GM18951 (cell line): ENCODE measurements around the gene ADAMTS2.
"Not testable (repeated sequence)": the region's sequence is repeated elsewhere in the genome, so short reads cannot be mapped to it uniquely, and the experiment has no call there.

Experiments used
- POLR2A ChIP-seq: IDR thresholded peaks from 4 replicates; pipeline ENCODE4 v1.6.1; 2011; ENCODE audit warnings: mild to moderate bottlenecking; ENCODE audit not compliant: insufficient read length, insufficient read depth; ENCODE audit errors: extremely low read depth
- in situ Hi-C: fragments of 300-500 bp; cut with MboI; formaldehyde crosslinking; loops from one replicate; pipeline ENCODE4 v1.12.0; 2022; ENCODE audit warnings: low sequenced_read_pairs, mixed read lengths, inconsistent platforms; ENCODE audit not compliant: unreplicated experiment

ADAMTS2 gene

GRCh38 chr5:179294131-179294780, 51.0 kb downstream of the ADAMTS2 start:
- in situ Hi-C loops, result no loop called here
- TF ChIP-seq POLR2A, result no peak

- in situ Hi-C loops, result no loop called here
These were observed 52.3 kb downstream of the ADAMTS2 start for GRCh38 chr5:179292681-179293635.

GRCh38 chr5:179292202-179292601, 53.1 kb downstream of the ADAMTS2 start:
- in situ Hi-C loops, result no loop called here
- TF ChIP-seq POLR2A, result no peak

More at GRCh38 chr5:179292681-179293635, 52.3 kb downstream of the ADAMTS2 start:
- TF ChIP-seq POLR2A, result no peak

- in situ Hi-C loops, result no loop called here
These were observed 54.4 kb downstream of the ADAMTS2 start for GRCh38 chr5:179290681-179291540.

GRCh38 chr5:179289756-179290385, 55.4 kb downstream of the ADAMTS2 start:
- TF ChIP-seq POLR2A, result no peak
- in situ Hi-C loops, result no loop called here

More at GRCh38 chr5:179290681-179291540, 54.4 kb downstream of the ADAMTS2 start:
- no peak for TF ChIP-seq POLR2A

- in situ Hi-C loops, result no loop called here
These were observed 56.5 kb downstream of the ADAMTS2 start for GRCh38 chr5:179288809-179289185.

GRCh38 chr5:179288101-179288808, 57.0 kb downstream of the ADAMTS2 start:
- in situ Hi-C loops, result no loop called here
- no peak for TF ChIP-seq POLR2A

More at GRCh38 chr5:179288809-179289185, 56.5 kb downstream of the ADAMTS2 start:
- TF ChIP-seq POLR2A, result no peak

- no peak for TF ChIP-seq POLR2A
- in situ Hi-C loops, result no loop called here
These were observed 57.6 kb downstream of the ADAMTS2 start for GRCh38 chr5:179287631-179288030.

- in situ Hi-C loops, result no loop called here
- no peak for TF ChIP-seq POLR2A
These were observed 58.2 kb downstream of the ADAMTS2 start for GRCh38 chr5:179287071-179287470.

- in situ Hi-C loops, result not testable (repeated sequence)
These were observed 59.5 kb downstream of the ADAMTS2 start for GRCh38 chr5:179285776-179286162.

GRCh38 chr5:179284751-179285631, 60.3 kb downstream of the ADAMTS2 start:
- no peak for TF ChIP-seq POLR2A
- in situ Hi-C loops, result no loop called here

- in situ Hi-C loops, result not testable (repeated sequence)
These were observed 61.4 kb downstream of the ADAMTS2 start for GRCh38 chr5:179283908-179284307.
